Colon (tissue), 2 donors: ENCODE data around the gene MTA1.

Experiments used
- FAIRE-seq: peaks from 2 replicates; lab custom pipeline; 2012; peaks lifted over from hg19 to GRCh38; lab: Jason Lieb, UNC
- donor health status: control.
- donor health status: control.

MTA1 gene

DNA sequence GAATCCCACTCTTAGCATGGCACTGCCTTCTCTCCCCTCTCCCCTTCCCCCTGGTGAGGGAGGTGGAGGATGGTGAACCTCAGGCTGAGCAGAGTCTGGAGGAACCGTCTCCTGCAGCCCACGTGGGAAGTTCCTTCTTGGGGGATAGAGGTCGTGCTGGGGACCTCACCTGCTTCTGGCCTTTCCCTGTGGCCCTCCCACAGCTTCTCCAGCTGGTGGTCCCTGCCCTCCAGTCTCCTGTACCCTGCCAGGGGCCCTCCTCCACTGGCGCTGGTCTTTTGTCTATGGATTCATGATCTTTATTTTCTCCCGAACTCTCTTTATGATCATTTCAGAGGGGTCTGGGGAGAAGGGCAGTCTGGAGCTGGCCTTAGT, 9.0 kb upstream of the MTA1 start:
- no peak for FAIRE-seq

DNA sequence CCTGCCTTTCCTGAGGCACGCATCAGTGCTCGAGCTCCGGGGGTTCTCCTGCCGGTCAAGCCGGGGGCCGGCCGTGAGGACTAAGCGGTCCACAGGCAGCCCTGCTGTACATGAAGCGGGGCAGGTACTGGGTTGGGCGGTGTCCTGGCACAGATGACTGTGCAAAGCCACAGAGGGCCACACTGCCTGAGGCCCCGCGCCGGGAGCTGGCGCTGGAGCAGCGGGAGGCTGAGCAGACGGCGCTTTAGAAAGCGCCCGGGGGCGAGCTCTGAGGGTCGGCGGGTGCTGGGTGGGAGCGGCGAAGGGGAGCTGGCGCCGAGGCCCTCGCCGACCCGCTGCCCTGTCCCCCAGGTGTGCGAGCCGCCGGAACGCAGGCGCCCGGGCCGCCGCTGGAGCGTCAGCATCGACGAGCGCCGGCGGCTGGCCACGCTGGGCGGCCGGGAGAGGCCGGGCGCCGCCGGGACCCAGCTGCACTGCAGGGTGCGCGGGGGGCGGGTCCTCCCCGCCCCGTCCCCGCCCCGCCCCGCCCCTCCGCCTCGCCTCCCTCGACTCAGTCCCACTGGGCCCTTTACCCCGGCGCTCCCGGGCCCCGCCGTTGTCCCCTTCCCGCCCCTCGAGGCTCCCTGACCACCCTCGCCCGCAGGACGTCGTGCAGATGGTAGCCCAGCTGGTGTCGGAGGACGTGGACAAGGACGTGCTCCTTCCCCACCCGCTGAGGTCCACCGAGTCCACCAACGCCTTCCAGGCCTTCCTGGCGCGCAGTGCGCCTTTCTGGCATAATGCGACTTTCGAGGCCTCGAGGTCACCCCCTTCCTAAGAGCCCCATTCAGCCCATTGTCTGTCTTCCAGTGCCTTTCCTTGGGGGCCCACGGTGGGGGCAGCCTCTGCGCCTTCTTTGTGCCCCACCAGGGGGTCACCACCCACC, 8.3 kb upstream of the MTA1 start:
- FAIRE-seq: no peak

DNA sequence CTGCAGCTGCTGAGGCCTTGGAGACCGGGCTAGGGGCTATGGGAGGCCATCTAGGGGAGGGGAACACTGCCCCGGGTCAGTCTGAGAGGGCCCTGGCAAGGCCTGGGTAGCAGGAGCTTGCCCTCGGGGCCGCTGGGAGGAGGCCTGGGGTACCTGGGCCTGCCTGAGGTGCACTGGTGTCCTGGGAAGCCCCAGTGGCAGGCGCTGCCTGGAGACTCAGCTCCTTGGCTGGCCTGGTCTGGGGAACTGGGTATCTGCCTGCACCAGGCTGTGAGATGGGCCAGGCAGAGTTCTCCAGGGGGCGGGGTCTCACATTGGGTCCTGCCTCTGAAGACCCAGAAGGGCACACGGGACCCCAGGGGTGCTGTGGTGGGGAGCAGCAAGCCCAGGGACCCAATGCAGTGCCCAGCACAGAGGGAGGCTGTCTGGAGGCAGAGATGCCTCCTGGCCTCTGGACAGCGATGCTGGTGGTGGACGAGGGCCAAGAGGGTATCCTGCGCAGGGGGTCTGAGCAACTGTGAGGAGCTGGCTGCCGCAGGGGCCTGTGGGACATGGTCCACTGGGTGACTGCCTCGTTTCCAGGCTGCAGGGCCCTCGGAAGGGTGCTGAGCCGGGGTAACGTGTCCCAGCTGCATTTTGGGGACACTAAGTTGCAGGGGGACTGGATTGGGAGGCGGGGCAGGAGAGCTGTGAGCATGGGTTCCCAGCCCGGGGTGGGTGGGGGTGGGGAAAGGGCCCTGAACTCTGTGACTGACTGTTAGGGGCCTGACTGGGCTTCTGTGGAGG, 7.4 kb upstream of the MTA1 start:
- no peak for FAIRE-seq

DNA sequence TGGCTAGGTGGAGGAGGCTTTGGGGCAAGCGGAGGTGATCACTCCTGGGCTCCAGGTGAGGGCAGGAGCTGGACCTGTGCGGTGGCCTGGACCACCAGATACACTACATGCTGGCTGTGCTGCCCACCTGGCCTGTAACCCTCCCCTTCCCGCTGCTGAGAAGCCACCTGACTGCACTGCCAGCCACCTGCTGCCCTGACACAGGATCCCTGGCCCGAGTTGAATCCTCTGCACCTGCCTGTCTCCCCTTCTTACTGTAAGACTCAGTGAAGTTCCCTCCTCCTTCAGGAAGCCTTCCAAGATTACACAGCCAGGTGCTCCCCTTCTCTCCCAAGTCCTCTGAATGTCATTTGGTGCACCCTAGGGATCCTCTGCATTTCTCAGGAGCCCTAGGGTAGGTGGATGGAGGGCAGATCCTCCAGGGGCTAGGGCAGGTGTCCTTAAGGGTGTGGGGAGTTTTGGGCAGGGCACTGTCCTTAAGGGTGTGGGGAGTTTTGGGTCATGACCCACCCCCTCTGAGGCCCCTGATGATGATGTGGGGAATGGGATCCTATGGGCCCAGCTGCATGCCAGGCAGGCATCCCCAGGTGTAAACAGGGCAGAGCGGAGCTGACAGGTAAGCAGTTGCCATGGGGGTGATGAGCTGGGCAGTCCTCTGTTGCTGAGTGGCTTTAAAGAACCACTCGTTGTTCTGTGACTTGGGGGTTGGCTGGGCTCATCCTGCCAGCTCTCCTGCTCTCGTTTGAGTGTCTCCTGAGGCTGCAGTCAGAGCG, 6.7 kb upstream of the MTA1 start:
- FAIRE-seq: no peak

DNA sequence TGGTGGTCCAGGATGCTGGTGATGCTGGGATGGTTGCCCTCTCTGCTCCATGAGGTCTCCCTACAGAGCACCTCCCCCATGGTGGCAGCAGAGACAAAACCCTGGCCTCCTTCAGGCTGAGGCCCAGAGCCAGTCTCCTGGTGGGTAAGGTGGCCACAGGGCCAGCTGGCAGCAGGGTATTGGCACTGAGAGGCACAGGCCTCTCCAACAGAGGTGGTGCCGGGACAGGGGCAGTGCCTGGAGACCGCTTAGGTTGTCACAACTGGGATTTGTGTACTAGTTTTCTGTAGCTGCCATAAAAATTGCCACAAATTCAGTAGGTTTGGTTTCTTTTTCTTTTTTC, 6.1 kb upstream of the MTA1 start:
- no peak for FAIRE-seq

DNA sequence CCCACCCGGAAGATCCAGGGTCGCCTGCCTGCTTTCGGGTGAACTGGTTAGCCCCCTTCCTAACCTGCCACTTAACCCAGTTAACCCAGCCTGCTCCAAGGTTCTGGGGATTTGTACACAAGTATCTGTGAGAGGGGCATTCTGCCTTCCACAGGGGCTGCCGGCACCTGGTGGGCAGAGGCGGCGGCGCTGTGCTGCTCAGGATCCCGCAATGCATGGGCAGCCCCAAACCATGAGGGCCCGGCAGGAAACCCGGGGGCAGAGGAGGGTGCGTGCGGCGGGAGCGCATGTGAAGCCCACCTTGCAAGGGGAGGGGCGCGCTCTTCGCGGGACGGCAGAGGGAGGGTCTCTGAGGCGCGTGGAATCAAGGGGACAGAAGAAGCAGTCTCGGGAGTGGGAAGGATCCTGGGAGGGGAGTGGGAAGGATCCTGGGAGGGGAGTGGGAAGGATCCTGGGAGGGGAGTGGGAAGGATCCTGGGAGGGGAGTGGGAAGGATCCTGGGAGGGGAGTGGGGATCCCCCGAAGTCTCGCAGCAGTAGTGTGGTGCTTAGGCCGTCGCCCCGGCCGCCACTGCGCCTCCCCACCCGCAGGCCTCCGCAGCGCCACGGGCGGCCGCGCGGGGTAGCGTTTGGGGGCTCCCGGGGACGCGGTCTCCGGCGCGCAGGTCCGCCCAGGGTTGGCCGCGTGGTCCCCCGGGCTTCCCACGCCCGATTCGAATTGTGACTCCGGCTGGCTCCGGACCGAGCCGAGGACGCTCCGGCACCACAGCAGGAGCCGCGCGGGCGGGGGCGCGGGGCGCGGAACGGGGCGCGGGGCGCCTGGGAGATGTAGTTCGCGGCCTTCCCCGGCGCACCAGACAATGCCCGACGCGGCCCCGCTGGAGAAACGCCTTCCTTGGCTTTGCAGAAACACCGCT, 4.9 kb upstream of the MTA1 start:
- FAIRE-seq: no peak

DNA sequence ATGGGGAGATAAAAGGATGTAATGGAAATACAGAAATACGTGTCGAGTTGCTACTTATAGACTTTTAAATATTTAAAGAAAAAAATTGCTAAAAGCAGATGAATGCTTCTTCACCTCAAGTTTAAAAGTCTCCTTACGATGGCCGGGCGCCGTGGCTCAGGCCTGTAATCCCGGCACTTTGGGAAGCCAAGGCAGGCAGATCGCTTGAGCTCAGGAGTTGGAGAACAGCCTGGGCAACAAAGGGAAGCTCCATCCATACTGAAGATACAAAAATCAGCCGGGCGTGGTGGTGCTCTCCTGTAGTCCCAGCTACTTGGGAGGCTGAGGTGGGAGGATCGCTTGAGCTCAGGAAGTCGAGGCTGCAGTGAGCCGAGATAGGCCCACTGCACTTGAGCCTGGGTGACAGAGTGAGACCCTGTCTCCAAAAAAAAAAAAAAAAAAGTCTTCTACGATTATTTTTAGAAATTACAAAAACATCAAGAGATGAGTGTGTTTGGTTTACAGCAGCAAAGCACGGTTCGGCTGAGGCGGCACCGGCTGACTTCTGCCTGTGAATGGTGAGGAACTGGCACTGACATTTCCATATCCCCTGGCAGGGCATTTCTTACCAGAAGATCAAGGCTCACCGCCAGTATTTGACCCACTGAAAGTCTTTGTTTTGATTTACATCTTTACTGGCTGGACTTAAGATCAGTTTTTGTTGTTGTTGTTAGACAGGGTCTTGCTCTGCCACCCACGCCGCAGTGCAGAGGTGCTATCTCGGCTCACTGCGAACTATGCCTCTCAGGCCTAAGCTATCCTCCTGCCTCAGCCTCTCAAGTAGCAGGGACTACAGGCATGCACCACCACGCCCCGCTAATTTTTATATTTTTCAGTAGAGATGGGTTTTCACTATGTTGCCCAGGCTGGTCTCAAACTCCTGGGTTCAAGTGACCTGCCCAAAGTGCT, 3.9 kb upstream of the MTA1 start:
- no peak for FAIRE-seq

DNA sequence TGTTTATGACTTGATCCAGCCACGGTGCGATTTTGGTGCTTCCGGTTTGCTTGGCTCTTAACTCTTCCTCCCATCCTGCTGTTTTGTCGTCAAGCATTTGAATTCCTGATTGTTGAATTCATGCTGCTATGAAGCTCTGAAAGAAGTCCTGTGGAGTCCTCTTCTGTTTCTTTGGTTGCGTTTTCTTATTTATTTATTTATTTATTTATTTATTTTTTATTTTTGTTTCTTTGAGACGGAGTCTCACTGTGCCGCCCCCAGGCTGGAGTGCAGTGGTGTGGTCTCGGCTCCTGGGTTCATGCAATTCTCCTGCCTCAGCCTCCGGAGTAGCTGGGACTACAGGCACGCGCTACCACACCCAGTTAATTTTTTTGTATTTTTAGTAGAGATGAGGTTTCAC, 3.0 kb upstream of the MTA1 start:
- FAIRE-seq: no peak

DNA sequence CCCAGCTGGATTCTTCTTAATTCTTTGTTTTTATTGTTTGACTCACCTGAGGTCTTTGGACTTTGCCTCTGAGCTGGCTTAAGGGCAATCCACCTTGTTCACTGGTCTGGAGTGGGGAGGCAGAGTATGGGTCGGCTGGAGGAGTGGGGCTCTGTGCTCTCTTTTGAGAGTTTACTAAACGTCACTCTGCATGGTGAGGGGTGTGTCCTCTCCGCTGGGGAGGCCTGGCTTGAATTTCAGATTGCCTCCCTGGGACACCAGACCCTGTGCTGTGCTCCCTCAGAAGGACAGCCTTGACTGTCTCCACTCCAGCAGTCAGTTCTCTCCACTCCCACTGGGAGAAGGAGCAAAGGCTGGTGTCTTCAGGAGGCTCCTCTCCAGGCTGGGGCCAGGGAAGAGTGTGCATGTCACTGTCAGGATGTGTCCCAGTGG, 1.9 kb upstream of the MTA1 start:
- no peak for FAIRE-seq

DNA sequence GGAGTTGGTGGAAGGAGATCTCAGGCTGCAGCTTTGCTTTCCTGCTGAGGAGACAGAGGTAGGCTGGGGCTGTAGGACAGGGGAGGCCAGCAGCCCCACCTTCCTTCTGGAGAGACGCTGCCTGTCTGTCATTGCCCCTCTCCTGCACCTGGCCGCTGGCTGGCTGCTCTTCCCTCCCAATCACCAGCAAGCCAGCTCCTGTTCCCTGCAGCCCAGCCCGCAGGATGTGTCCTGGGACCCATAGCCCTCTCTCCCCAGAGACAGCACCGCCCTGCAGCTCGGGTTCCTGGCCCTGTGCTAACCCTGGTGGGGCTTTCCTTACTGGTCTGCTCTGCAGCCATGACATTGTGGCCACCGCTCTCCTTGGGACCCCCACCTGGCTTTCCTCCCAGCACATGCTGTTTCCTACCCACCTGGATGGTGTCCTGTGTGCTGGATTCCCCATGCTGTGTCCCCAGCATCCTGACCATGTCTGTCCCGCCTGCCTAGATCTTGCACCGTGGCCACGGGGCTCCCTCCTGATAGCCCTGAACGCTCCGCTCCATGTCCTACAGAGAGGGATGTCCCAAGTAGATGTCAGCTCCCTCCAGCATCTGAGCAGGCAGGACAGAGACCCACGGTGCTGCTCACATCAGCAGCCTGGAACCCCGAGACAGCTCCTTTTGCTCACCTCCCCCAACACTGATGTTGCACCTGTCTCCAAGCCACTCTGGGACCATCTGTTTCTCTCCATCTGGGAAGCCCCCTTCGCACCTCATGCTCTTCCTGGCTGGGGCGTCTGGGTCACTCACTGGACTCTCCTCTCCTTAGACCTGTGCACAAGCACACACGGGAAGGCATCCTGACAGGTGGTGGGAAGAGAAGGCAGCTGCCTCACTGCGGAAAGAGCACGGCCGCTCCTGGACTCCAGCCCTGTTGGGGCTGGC, 1.1 kb upstream of the MTA1 start:
- no peak for FAIRE-seq

DNA sequence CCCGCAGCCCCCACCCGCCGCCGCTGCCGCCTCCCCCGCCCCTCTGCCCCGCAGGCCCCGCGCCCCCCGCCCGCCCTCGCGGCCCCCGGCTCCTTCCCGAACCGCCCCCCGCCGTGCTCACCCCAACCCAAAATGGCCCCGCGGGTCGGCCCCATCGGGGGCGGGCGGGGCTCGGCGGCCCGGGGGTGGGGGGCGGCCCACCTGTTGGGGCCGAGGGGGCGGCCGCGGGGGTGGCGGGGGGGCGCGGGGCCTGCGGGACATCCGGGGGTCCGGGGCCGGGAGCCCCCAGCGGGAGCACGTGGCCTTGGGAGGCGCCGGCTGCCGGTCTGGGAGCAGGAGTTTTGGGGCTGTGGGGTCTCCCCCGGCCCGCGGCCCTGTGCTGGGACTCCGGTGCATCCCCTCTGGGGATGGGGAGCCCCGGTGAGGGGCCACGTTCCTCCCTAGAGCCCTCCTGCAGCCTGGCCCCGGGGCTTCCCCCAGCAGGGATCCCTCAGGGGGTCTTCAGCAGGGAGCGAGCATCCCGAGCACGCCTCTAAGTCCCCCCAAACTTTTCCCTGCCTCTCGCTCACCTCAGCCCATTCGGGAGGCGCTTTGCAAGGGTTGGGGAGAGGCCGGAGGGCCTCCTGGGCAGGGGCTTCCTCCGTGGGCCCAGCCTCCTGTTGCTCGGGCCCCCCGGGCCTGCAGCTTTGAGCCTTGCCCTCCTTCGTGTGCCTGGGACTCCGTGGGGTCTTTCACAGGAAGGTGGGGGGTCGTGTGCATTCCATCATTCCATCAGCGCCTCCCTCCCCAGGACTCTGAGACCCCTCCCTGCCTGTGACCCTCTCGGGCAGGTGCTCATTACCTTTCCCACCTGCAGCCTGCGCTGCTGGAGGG, 710 bp downstream of the MTA1 start:
- FAIRE-seq: no peak

DNA sequence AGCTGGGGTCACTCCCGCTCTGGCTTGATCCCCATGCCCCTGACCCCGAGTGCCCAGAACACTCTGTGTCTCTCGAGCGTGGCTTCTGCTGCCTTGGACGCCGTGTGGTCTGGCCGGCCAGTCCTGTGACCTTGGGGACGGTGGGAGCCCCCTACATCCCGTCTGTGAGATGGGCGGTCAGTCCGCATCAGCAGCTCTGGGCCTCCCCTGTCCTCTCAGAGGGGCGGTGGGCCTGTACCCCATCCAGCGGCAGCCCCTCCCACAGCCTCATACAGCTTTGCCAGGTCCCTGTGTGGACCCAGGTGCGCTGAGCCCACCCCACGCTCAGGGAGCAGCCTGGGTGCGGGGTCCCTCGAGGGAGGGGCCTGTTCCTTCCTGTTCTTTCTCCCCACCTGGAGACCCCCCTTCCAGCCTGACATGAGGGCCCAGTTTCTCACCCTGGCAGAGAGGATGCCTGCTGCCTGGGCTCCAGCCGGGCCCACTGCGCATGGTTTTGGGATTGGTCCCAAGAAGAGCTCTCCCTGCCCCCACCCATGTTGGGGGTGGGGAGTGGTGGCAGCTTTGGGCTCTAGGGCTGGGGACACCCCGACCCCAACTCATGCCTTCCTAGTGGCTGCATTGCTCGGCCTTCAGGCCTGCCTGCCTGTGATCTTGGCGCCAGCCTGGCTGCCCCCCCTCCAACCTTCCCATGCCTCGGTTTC, 1.5 kb downstream of the MTA1 start:
- FAIRE-seq: no peak

DNA sequence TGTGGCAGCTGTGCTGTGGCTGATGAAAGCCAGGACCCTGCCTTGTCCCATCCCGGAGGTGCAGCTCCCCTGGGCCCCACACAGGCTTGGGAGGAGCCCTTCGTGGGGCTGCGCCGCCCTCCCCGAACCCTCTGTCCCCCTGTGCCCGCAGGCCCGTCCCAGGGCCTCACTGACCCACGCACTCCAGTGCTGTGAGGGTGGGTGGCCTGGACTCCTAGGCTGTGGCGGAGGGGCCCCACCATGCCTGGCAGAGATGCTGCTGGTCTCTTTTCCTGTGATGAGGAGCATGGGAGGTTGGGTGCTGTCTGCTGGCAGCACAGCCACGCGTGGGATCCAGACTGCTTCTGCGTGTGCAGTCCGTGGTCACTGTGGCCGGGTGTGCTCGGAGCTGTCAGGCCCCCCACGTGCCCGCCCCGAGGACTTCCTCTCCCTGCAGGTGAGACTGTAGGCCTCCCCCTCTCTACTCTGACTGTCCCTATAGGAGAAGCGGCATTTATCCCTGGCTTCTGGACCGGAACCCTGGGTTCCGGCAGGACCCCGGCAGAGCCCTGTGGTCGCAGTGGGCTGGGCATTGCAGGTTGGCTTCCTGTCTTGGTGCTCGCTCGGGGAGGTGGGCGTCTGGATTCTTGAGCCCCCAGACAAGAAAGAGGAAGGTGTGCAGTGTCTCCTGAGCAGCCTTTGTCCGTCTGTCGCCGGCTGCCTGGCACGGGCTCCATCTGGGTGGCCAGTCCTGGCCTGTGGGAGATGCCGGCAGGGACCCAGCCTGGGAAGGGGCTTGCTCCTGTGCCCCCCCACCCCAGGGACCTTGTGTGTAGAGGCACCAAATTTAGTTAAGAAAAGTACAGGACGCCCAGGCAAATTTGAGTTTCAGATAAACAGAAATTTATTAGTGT, 2.3 kb downstream of the MTA1 start:
- no peak for FAIRE-seq

DNA sequence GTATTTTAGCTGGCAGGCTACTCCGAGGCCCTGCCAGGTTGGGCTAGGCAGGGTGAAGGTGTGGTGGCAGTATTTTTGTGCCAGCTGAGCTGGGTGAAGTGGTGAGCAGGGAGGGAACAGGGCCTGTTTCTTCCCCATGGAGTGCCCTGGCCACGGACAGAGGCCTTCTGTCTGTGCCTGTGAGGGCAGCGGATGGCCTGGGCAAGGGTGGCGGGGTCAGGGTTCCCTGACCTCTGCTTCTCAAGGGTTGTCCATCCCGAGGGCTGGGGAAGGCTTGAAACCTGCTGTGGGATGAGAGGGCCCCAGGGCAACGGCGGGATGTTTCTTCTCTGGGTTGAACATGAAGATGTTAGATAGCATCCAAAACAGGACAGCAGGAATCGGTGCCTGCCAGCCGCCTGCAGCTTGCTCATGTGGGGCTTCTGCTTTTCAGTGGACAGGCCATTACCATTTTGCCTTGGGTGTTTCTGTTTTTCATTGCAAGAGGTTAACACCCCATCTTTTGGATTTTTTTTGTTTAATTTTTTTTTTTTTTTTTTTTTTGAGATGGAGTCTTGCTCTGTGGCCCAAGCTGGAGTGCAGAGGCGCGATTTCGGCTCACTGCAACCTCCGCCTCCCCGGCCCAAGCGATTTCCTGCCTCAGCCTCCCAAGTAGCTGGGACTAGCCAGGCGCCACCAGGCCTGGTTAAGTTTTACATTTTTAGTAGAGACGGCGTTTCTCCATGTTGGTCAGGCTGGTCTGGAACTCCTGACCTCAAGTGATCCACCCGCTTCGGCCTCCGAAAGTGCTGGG, 3.3 kb downstream of the MTA1 start:
- FAIRE-seq: no peak

DNA sequence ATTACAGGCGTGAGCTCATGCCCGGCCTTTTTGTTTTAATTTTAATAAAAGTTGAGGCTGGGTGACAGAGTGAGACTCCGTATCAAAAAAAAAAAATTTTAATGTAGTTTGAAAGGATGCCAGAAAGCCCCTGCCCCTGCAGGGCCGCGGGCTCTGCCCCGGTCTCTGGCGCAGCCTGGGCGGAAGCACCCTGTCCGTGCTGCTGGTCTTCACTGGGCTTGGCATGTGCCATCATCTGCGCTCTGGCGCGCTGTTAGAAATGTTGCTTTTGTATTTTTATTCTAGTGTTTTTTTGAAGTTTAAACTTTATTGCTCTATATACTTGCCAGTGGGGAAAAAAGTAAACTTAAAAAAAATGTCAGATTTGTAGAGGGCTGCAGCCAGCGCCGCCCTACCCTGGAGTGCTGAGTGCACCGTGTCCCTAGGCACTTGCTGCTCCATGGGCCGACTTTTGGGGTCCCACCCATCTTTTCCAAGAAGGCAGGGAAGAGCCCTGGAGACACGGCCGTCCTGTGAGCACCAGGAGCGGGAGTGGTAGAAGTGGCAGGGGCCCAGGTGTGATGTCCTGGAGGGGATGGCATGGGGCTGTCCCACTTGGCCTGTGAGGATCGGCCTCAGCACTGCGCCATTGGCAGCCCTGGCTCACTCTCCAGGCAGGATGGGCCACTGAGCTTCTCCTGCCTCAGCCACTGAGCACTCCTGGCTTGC, 4.0 kb downstream of the MTA1 start:
- FAIRE-seq: no peak
